A549 (cell line): ENCODE data around the gene PPP2R2C. TPM values are rescaled to one million over a fixed set of nuclear protein-coding genes. Genes with fewer than 3 reads are reported as not detected.

ENCODE experiments used
- ATAC-seq, 2 experiments: fragments of 200-7000 bp in 1 of 2; fragments of >200 bp in 1 of 2; cut with Nextera tagmentation in 1 of 2; cut with Tn5 transposase in 1 of 2; 3 replicates each; pipeline versions ENCODE4 v1.8.0 to v1.9.1; 2018 to 2020; ENCODE audit warnings: mild to moderate bottlenecking in 1 of 2, moderate library complexity in 1 of 2
- CTCF ChIA-PET: fragments of 300-600 bp; sonication (Branson Sonifier 250); formaldehyde crosslinking; extraction: SDS; loops from one replicate; lab custom pipeline; 2021; ENCODE audit warnings: antibody characterized with exemption, inconsistent platforms; lab: Yijun Ruan, JAX
- POLR2A ChIA-PET: fragments of 350-600 bp; formaldehyde crosslinking; extraction: SDS; loops from one replicate; lab custom pipeline; 2021; ENCODE audit warnings: antibody characterized with exemption, inconsistent platforms; lab: Yijun Ruan, JAX
- DNase-seq, 2 experiments: peaks; one replicate each; pipeline versions ENCODE4 v3.0.0 to v3.0.0-alpha.2; 2011 to 2016; ENCODE audit warnings: low read depth in 1 of 2, low spot score in 1 of 2
- FAIRE-seq: peaks from 2 replicates; lab custom pipeline; 2011; peaks lifted over from hg19 to GRCh38; lab: Jason Lieb, UNC
- H3K27ac ChIP-seq, 2 experiments: fragments of >200 bp; sonication (Bioruptor Twin); formaldehyde crosslinking; 3 replicates each; pipeline ENCODE4 v1.5.1; 2016 to 2017
- H3K4me1 ChIP-seq: fragments of >200 bp; sonication (Bioruptor Twin); formaldehyde crosslinking; 3 replicates; pipeline ENCODE4 v1.6.1; 2016
- H3K4me2 ChIP-seq: fragments of >200 bp; sonication (Bioruptor Twin); formaldehyde crosslinking; 3 replicates; pipeline ENCODE4 v1.6.1; 2016
- H3K4me3 ChIP-seq: fragments of >200 bp; sonication (Bioruptor Twin); formaldehyde crosslinking; 3 replicates; pipeline ENCODE4 v1.5.1; 2016
- H3K9me3 ChIP-seq: fragments of >200 bp; sonication (Bioruptor Twin); formaldehyde crosslinking; 3 replicates; pipeline ENCODE4 v1.6.1; 2016
- ATOH8 ChIP-seq: fragments of 250-450 bp; sonication (Bioruptor Pico); IDR thresholded peaks from 2 replicates; pipeline ENCODE4 v1.5.0; 2020; ENCODE audit warnings: low read depth, mild to moderate bottlenecking, moderate library complexity
- BCL3 ChIP-seq: fragments of >200 bp; sonication (Bioruptor Twin); formaldehyde crosslinking; IDR thresholded peaks from 3 replicates; pipeline ENCODE4 v1.6.1; 2016
- BHLHE40 ChIP-seq: IDR thresholded peaks from 2 replicates; pipeline ENCODE4 v1.6.1; 2012; ENCODE audit warnings: low read depth, low read length, inconsistent platforms
- CHD2 ChIP-seq: fragments of 150-350 bp; IDR thresholded peaks from 2 replicates; pipeline ENCODE4 v1.6.1; 2014; ENCODE audit warnings: low read length; ENCODE audit not compliant: partially characterized antibody
- CHD4 ChIP-seq: fragments of 200-600 bp; sonication (generic); IDR thresholded peaks from 2 replicates; pipeline ENCODE4 v1.6.1; 2016; ENCODE audit warnings: antibody characterized with exemption, mild to moderate bottlenecking, borderline replicate concordance
- CTCF ChIP-seq: fragments of >200 bp; sonication (Bioruptor Twin); formaldehyde crosslinking; IDR thresholded peaks from 3 replicates; pipeline ENCODE4 v1.5.1; 2016
- E2F6 ChIP-seq: IDR thresholded peaks from 2 replicates; pipeline ENCODE4 v1.6.1; 2012; ENCODE audit warnings: low read depth, borderline replicate concordance
- FOSB ChIP-seq: fragments of 250-450 bp; sonication (Bioruptor Pico); IDR thresholded peaks from 2 replicates; pipeline ENCODE4 v1.5.0; 2020; ENCODE audit warnings: mild to moderate bottlenecking, moderate library complexity
- FOXS1 ChIP-seq: fragments of 250-450 bp; sonication (Bioruptor Pico); IDR thresholded peaks from 2 replicates; pipeline ENCODE4 v1.5.0; 2020; ENCODE audit warnings: mild to moderate bottlenecking, moderate library complexity
- HDAC2 ChIP-seq: fragments of 200-600 bp; sonication (generic); IDR thresholded peaks from 2 replicates; pipeline ENCODE4 v1.6.1; 2016
- HES2 ChIP-seq: fragments of >200 bp; sonication (Bioruptor Twin); formaldehyde crosslinking; IDR thresholded peaks from 2 replicates; pipeline ENCODE4 v1.6.1; 2016
- MAX ChIP-seq: IDR thresholded peaks from 2 replicates; pipeline ENCODE4 v1.6.1; 2012
- MAZ ChIP-seq: fragments of 150-350 bp; IDR thresholded peaks from 2 replicates; pipeline ENCODE4 v1.6.1; 2014; ENCODE audit warnings: antibody characterized with exemption, low read depth, low read length, borderline replicate concordance
- MYC ChIP-seq: IDR thresholded peaks from 2 replicates; pipeline ENCODE4 v1.6.1; 2012; ENCODE audit warnings: mild to moderate bottlenecking, inconsistent platforms, low read length, improper control_type of control experiment, borderline replicate concordance
- NPAS2 ChIP-seq: fragments of 250-450 bp; sonication (Bioruptor Pico); IDR thresholded peaks from 2 replicates; pipeline ENCODE4 v1.8.0; 2022; ENCODE audit warnings: mild to moderate bottlenecking, moderate library complexity, borderline replicate concordance
- NR3C1 ChIP-seq: fragments of >200 bp; sonication (Bioruptor Twin); formaldehyde crosslinking; IDR thresholded peaks from 3 replicates; pipeline ENCODE4 v1.6.1; 2017
- PBX3 ChIP-seq: IDR thresholded peaks from 2 replicates; pipeline ENCODE4 v1.6.1; 2012
- PHF8 ChIP-seq: fragments of 200-600 bp; sonication (generic); IDR thresholded peaks from 2 replicates; pipeline ENCODE4 v1.6.1; 2016; ENCODE audit warnings: low read depth, mild to moderate bottlenecking, antibody characterized with exemption, moderate library complexity, borderline replicate concordance
- POLR2A ChIP-seq: IDR thresholded peaks from 2 replicates; pipeline ENCODE4 v1.6.1; 2012; ENCODE audit warnings: mild to moderate bottlenecking, low read length
- RAD21 ChIP-seq, 2 experiments: fragments of >200 bp in 1 of 2; sonication (Bioruptor Twin) in 1 of 2; formaldehyde crosslinking in 1 of 2; IDR thresholded peaks in 1 of 2; conservative IDR thresholded peaks in 1 of 2; 2 replicates in 1 of 2; 3 replicates in 1 of 2; pipeline ENCODE4 v1.6.1; 2012 to 2018; ENCODE audit warnings: inconsistent platforms in 1 of 2
- RCOR1 ChIP-seq: fragments of 150-350 bp; IDR thresholded peaks from 2 replicates; pipeline ENCODE4 v1.6.1; 2014; ENCODE audit warnings: antibody characterized with exemption, low read length, low read depth
- RNF2 ChIP-seq: fragments of 200-600 bp; sonication (generic); IDR thresholded peaks from 2 replicates; pipeline ENCODE4 v1.6.1; 2016; ENCODE audit warnings: low read depth, mild to moderate bottlenecking, antibody characterized with exemption, moderate library complexity, borderline replicate concordance
- SMC3 ChIP-seq: fragments of >200 bp; sonication (Bioruptor Twin); formaldehyde crosslinking; IDR thresholded peaks from 3 replicates; pipeline ENCODE4 v1.6.1; 2018; ENCODE audit warnings: inconsistent platforms
- USF2 ChIP-seq: fragments of 450-650 bp; IDR thresholded peaks from 2 replicates; pipeline ENCODE4 v1.6.1; 2014; ENCODE audit warnings: antibody characterized with exemption
- WGBS: methylation state at CpG from one replicate; pipeline ENCODE4 v1.1.6; 2017; ENCODE audit errors: missing lambda C conversion rate; 5-methylcytosine and 5-hydroxymethylcytosine counted together
- polyA plus RNA-seq, 4 experiments: library from polyadenylated mRNA; depleted of rRNA in 3 of 4; stranded (reverse); fragments of >200 nt; fragmentation: RNase III in 1 of 4; extraction: RNeasy Plus Mini Kit Qiagen cat#74134 plus additional on column Dnase treatment in 1 of 4; gene quantifications; 2 replicates in 3 of 4; 3 replicates in 1 of 4; pipeline ENCODE4 v1.2.3, GENCODE V29; 2011 to 2017

The PPP2R2C gene
- polyA plus RNA-seq, 2 of the 4 experiments (the other 2 are of a cell fraction) = 23.9 to 29.4 TPM

- TF ChIP-seq MAZ (no peak), SMC3 (no peak), FOSB (no peak), NR3C1 (no peak)
Observed at GRCh38 chr4:6321361-6321760, 151.1 kb downstream of the PPP2R2C start (continued).

GRCh38 chr4:6320663-6321062, 151.8 kb downstream of the PPP2R2C start:
- ATAC-seq (no peak), DNase-seq (no peak), FAIRE-seq (no peak)
- Histone ChIP-seq H3K4me3 (no peak overlapping the region), H3K27ac (no peak overlapping the region), H3K4me1 (no peaks in the 10 kb centered on the region), H3K4me2 (no peak overlapping the region), H3K9me3 (no peaks in the 10 kb centered on the region)
- ChIA-PET CTCF (interaction anchor here (1.6 to 6.0 kb wide), 3 partner anchors 11 to 70 kb away, joined by 5 to 28 read pairs (median 21); no protein-coding TSS in a partner anchor), POLR2A (no interaction called here)
- WGBS = 89% methylated on average over 6 of the region's 6 CpGs
- TF ChIP-seq BHLHE40 = no peak
- no peak for TF ChIP-seq HES2
- no peak for TF ChIP-seq NPAS2
- no peak for TF ChIP-seq SMC3
- TF ChIP-seq CHD4 = no peak
- TF ChIP-seq RCOR1 = no peak
- TF ChIP-seq HDAC2 = no peak
- TF ChIP-seq E2F6 = no peak
- no peak for TF ChIP-seq MAX
- no peak for TF ChIP-seq USF2
- TF ChIP-seq PBX3 = no peak
- TF ChIP-seq MYC = no peak
- no peak for TF ChIP-seq FOXS1 (CRISPR knock-in tag)
- no peak for TF ChIP-seq CTCF

GRCh38 chr4:6319530-6320150, 152.8 kb downstream of the PPP2R2C start:
- Histone ChIP-seq H3K4me1 (no peaks in the 10 kb centered on the region), H3K27ac (no peak overlapping the region), H3K4me3 (no peak overlapping the region), H3K9me3 (no peaks in the 10 kb centered on the region), H3K4me2 (no peak overlapping the region)
- ChIA-PET POLR2A (no interaction called here), CTCF (interaction anchor here (1.3 to 6.0 kb wide), 5 partner anchors 8 to 69 kb away, joined by 3 to 28 read pairs (median 5); no protein-coding TSS in a partner anchor)
- FAIRE-seq (no peak), ATAC-seq (no peak), DNase-seq (no peak)
- WGBS = 79% methylated on average over 10 of the region's 12 CpGs
- TF ChIP-seq PHF8 = no peak
- TF ChIP-seq ATOH8 = no peak
- TF ChIP-seq CHD2 = no peak
- TF ChIP-seq BCL3 = no peak
- no peak for TF ChIP-seq RNF2
- no peak for TF ChIP-seq RAD21 (conservative IDR thresholded peaks at IDR 0.05 in 1 of 2, IDR thresholded peaks at IDR 0.05 in 1 of 2)
- no peak for TF ChIP-seq POLR2A
